Measurements from ENCODE around the gene CA10.

Gene CA10

GRCh38 chr17:51651513-51652298 lies 506.8 kb downstream of the CA10 start:
- Histone ChIP-seq H3K9me2 (replicated peaks; ENCODE audit: insufficient read depth, low read length) (no peaks in the 10 kb centered on the region), H3K27me3 (ENCODE audit: low read length) (no peaks in the 10 kb centered on the region), H3K27ac (ENCODE audit: low read depth, low read length) (no peak overlapping the region), H3K4me2 (ENCODE audit: low read depth, low read length, poor library complexity, severe bottlenecking) (no peak overlapping the region), H3F3A (ENCODE audit: insufficient read depth) (no peaks in the 10 kb centered on the region), H4K20me1 (ENCODE audit: low read depth, low read length) (no peaks in the 10 kb centered on the region), H3K9ac (ENCODE audit: low read length) (no peak overlapping the region), H3K79me2 (ENCODE audit: insufficient read depth, low read length) (no peaks in the 10 kb centered on the region), H3K36me3 (ENCODE audit: low read length) (no peaks in the 10 kb centered on the region), H2AFZ (ENCODE audit: low read depth, low read length, severe bottlenecking) (no peak overlapping the region), H3K9me3 (ENCODE audit: insufficient read depth, low read length) (no peaks in the 10 kb centered on the region), H3K4me3 (ENCODE audit: insufficient read depth, low read length, poor library complexity, severe bottlenecking) (no peak overlapping the region)
- no peak for TF ChIP-seq EZH2phosphoT487 (conservative IDR thresholded peaks at IDR 0.05; ENCODE audit: low read length)
- TF ChIP-seq, protein P1, sequence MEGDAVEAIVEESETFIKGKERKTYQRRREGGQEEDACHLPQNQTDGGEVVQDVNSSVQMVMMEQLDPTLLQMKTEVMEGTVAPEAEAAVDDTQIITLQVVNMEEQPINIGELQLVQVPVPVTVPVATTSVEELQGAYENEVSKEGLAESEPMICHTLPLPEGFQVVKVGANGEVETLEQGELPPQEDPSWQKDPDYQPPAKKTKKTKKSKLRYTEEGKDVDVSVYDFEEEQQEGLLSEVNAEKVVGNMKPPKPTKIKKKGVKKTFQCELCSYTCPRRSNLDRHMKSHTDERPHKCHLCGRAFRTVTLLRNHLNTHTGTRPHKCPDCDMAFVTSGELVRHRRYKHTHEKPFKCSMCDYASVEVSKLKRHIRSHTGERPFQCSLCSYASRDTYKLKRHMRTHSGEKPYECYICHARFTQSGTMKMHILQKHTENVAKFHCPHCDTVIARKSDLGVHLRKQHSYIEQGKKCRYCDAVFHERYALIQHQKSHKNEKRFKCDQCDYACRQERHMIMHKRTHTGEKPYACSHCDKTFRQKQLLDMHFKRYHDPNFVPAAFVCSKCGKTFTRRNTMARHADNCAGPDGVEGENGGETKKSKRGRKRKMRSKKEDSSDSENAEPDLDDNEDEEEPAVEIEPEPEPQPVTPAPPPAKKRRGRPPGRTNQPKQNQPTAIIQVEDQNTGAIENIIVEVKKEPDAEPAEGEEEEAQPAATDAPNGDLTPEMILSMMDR (IDR thresholded peaks at IDR 0.05; ENCODE audit: insufficient read depth, low read length, poor library complexity, severe bottlenecking), result no peak

DNA sequence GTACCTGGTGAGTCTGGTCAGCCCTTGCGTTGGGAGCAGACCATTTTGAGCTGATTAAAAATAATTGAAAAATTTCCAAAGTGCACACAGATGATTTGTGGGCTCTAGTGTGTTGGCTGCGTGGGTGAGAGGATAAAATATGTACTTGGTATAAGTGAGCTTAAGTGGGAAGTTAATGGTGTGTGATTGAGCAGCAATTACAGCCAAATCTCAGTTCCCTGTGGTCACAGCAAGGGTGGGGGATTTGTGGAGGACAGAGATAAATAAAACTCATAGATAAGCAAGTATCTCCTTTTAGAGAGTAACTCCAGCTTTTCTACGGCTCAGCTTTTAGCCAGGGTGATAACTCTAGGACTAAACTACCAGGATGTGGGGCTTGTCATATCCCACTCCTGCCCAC lies 507.7 kb downstream of the CA10 start:
- Histone ChIP-seq H3K9me2 (replicated peaks; ENCODE audit: insufficient read depth, low read length) (no peaks in the 10 kb centered on the region), H3K27ac (ENCODE audit: low read depth, low read length) (no peak overlapping the region), H2AFZ (ENCODE audit: low read depth, low read length, severe bottlenecking) (no peak overlapping the region), H4K20me1 (ENCODE audit: low read depth, low read length) (no peaks in the 10 kb centered on the region), H3K4me2 (ENCODE audit: low read depth, low read length, poor library complexity, severe bottlenecking) (no peak overlapping the region), H3K4me3 (ENCODE audit: insufficient read depth, low read length, poor library complexity, severe bottlenecking) (no peak overlapping the region), H3F3A (ENCODE audit: insufficient read depth) (no peaks in the 10 kb centered on the region), H3K79me2 (ENCODE audit: insufficient read depth, low read length) (no peaks in the 10 kb centered on the region), H3K9me3 (ENCODE audit: insufficient read depth, low read length) (no peaks in the 10 kb centered on the region), H3K27me3 (ENCODE audit: low read length) (no peaks in the 10 kb centered on the region), H3K9ac (ENCODE audit: low read length) (no peak overlapping the region), H3K36me3 (ENCODE audit: low read length) (no peaks in the 10 kb centered on the region)
- TF ChIP-seq, protein P1 (IDR thresholded peaks at IDR 0.05; ENCODE audit: insufficient read depth, low read length, poor library complexity, severe bottlenecking), result no peak
- no peak for TF ChIP-seq EZH2phosphoT487 (conservative IDR thresholded peaks at IDR 0.05; ENCODE audit: low read length)

DNA sequence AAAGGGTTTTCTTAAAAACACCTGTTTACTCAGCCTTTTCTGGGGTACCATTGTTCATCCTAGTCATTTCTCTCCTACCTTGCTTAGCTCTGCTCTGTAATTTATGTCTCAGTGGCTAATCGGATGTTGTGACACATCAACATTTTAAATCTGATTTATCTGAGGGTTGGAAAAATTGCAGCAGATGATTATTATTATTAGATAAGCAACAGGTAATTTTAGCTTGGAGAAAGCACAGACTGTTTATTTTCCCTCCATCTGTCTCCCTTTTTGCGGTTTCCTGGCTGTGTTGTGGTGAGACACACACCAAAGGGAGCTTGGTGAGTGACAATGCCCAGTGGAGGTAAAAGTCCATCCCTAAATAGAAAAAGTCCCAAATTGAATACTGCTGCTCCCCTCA lies 508.3 kb downstream of the CA10 start:
- no peaks in the 10 kb centered on the region for H3K9me3 ChIP-seq (ENCODE audit: insufficient read depth, low read length)

More for the DNA sequence above, 508.3 kb downstream of the CA10 start:
- no peak overlapping the region for H3K27ac ChIP-seq (ENCODE audit: low read depth, low read length)
- H3K4me2 ChIP-seq (ENCODE audit: low read depth, low read length, poor library complexity, severe bottlenecking), result no peak overlapping the region
- H3K36me3 ChIP-seq (ENCODE audit: low read length), result no peaks in the 10 kb centered on the region
- TF ChIP-seq, protein P1 (IDR thresholded peaks at IDR 0.05; ENCODE audit: insufficient read depth, low read length, poor library complexity, severe bottlenecking), result no peak
- no peak for TF ChIP-seq EZH2phosphoT487 (conservative IDR thresholded peaks at IDR 0.05; ENCODE audit: low read length)
- no peak overlapping the region for H2AFZ ChIP-seq (ENCODE audit: low read depth, low read length, severe bottlenecking)
- no peaks in the 10 kb centered on the region for H4K20me1 ChIP-seq (ENCODE audit: low read depth, low read length)
- H3F3A ChIP-seq (ENCODE audit: insufficient read depth), result no peaks in the 10 kb centered on the region
- H3K27me3 ChIP-seq (ENCODE audit: low read length), result no peaks in the 10 kb centered on the region
- H3K4me3 ChIP-seq (ENCODE audit: insufficient read depth, low read length, poor library complexity, severe bottlenecking), result no peak overlapping the region
- H3K79me2 ChIP-seq (ENCODE audit: insufficient read depth, low read length), result no peaks in the 10 kb centered on the region
- H3K9ac ChIP-seq (ENCODE audit: low read length), result no peak overlapping the region
- H3K9me2 ChIP-seq (replicated peaks; ENCODE audit: insufficient read depth, low read length), result no peaks in the 10 kb centered on the region

All from SU-DHL-6 (cell line).